NB4 (cell line): Measurements from ENCODE around the gene SCN2B.

Source experiments
- CTCF ChIP-seq: IDR thresholded peaks from one replicate; pipeline ENCODE4 v1.5.1; 2012; ENCODE audit warnings: low read depth, low read length
- POLR2A ChIP-seq: IDR thresholded peaks from 2 replicates; pipeline ENCODE4 v1.6.1; 2011; ENCODE audit warnings: mild to moderate bottlenecking; ENCODE audit not compliant: insufficient read length; ENCODE audit errors: extremely low read depth

GRCh38 chr11:118221419-118221818 is 45.0 kb upstream of the SCN2B start:
- TF ChIP-seq POLR2A: no peak
- no peak for TF ChIP-seq CTCF
